Measurements from ENCODE around the gene IL10.

Gene IL10

DNA sequence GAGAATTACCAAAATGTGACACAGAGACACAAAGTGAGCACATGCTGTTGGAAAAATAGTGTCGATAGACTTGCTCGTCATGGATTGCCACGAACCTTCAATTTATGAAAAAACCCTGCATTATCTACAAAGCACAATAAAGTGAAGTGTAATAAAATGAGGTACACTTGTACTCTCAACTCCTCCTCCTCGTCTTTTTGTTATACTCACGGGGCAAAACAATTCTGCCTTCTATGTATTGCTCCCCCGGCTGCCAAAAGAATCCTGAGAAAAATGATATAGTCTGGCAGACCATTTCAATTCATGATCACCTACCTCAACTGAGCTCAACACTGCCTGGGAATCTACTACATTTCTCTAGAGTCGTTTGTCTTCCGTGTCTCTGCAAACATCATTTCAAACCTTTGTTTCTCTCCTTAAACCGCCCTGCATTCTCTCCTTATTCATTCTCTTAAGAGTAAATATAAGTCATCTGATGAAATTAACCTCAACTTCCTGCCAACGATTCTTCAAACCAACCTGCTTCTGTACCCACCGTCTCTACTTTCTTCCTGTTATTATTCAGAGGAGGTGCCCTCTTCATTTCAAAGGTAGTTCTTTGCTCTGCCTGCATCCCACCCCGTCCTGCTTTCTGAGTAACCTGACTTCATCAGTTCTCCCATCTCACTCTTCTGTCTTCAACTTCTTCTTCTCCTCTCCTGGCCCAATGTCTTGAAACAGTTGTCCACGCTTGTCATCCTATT is 14.6 kb downstream of the IL10 start:
- TF ChIP-seq POU6F1 (CRISPR knock-in tag; IDR thresholded peaks at IDR 0.05; ENCODE audit: borderline replicate concordance, low read depth) = no peak
- no peak for TF ChIP-seq PPARA (CRISPR knock-in tag; IDR thresholded peaks at IDR 0.05; ENCODE audit: borderline replicate concordance)
- TF ChIP-seq ESRRG (CRISPR knock-in tag; IDR thresholded peaks at IDR 0.05) = no peak
- TF ChIP-seq, protein P1, sequence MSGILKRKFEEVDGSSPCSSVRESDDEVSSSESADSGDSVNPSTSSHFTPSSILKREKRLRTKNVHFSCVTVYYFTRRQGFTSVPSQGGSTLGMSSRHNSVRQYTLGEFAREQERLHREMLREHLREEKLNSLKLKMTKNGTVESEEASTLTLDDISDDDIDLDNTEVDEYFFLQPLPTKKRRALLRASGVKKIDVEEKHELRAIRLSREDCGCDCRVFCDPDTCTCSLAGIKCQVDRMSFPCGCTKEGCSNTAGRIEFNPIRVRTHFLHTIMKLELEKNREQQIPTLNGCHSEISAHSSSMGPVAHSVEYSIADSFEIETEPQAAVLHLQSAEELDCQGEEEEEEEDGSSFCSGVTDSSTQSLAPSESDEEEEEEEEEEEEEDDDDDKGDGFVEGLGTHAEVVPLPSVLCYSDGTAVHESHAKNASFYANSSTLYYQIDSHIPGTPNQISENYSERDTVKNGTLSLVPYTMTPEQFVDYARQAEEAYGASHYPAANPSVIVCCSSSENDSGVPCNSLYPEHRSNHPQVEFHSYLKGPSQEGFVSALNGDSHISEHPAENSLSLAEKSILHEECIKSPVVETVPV (CRISPR knock-in tag; IDR thresholded peaks at IDR 0.05) = no peak
- no peak for TF ChIP-seq SNAI2 (CRISPR knock-in tag; IDR thresholded peaks at IDR 0.05)
- no peak for TF ChIP-seq BACH2 (CRISPR knock-in tag; IDR thresholded peaks at IDR 0.05; ENCODE audit: borderline replicate concordance)
- TF ChIP-seq ZC3H10 (CRISPR knock-in tag; IDR thresholded peaks at IDR 0.05) = no peak
- TF ChIP-seq, protein P2, sequence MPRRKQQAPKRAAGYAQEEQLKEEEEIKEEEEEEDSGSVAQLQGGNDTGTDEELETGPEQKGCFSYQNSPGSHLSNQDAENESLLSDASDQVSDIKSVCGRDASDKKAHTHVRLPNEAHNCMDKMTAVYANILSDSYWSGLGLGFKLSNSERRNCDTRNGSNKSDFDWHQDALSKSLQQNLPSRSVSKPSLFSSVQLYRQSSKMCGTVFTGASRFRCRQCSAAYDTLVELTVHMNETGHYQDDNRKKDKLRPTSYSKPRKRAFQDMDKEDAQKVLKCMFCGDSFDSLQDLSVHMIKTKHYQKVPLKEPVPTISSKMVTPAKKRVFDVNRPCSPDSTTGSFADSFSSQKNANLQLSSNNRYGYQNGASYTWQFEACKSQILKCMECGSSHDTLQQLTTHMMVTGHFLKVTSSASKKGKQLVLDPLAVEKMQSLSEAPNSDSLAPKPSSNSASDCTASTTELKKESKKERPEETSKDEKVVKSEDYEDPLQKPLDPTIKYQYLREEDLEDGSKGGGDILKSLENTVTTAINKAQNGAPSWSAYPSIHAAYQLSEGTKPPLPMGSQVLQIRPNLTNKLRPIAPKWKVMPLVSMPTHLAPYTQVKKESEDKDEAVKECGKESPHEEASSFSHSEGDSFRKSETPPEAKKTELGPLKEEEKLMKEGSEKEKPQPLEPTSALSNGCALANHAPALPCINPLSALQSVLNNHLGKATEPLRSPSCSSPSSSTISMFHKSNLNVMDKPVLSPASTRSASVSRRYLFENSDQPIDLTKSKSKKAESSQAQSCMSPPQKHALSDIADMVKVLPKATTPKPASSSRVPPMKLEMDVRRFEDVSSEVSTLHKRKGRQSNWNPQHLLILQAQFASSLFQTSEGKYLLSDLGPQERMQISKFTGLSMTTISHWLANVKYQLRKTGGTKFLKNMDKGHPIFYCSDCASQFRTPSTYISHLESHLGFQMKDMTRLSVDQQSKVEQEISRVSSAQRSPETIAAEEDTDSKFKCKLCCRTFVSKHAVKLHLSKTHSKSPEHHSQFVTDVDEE (CRISPR knock-in tag; IDR thresholded peaks at IDR 0.05) = no peak
- TF ChIP-seq CREB5 (CRISPR knock-in tag; IDR thresholded peaks at IDR 0.05; ENCODE audit: low read depth) = no peak
- TF ChIP-seq RARB (CRISPR knock-in tag; IDR thresholded peaks at IDR 0.05) = no peak
- TF ChIP-seq ZNF565 (CRISPR knock-in tag; conservative IDR thresholded peaks at IDR 0.05; ENCODE audit: low read depth) = no peak
- TF ChIP-seq TOX (CRISPR knock-in tag; IDR thresholded peaks at IDR 0.05; ENCODE audit: borderline replicate concordance) = no peak
- no peak for TF ChIP-seq TCF4 (CRISPR knock-in tag; IDR thresholded peaks at IDR 0.05; ENCODE audit: borderline replicate concordance)
- no peak for TF ChIP-seq PATZ1 (CRISPR knock-in tag; IDR thresholded peaks at IDR 0.05; ENCODE audit: borderline replicate concordance)
- no peak for TF ChIP-seq CSDC2 (CRISPR knock-in tag; IDR thresholded peaks at IDR 0.05)
- no peak for TF ChIP-seq ZNF70 (CRISPR knock-in tag; IDR thresholded peaks at IDR 0.05)
- TF ChIP-seq ZFP3 (CRISPR knock-in tag; IDR thresholded peaks at IDR 0.05) = no peak
- no peak for TF ChIP-seq ARNTL (CRISPR knock-in tag; IDR thresholded peaks at IDR 0.05; ENCODE audit: borderline replicate concordance, low read depth)
- ATAC-seq = no peak

- no peak for ATAC-seq
Observed at GRCh38 chr1:206754011-206754410, 18.3 kb downstream of the IL10 start.

More at GRCh38 chr1:206754011-206754410, 18.3 kb downstream of the IL10 start:
- TF ChIP-seq ZC3H10 (CRISPR knock-in tag; IDR thresholded peaks at IDR 0.05) (no peak), PATZ1 (CRISPR knock-in tag; IDR thresholded peaks at IDR 0.05; ENCODE audit: borderline replicate concordance) (no peak), TOX (CRISPR knock-in tag; IDR thresholded peaks at IDR 0.05; ENCODE audit: borderline replicate concordance) (no peak), CSDC2 (CRISPR knock-in tag; IDR thresholded peaks at IDR 0.05) (no peak), TCF4 (CRISPR knock-in tag; IDR thresholded peaks at IDR 0.05; ENCODE audit: borderline replicate concordance) (no peak), ZNF8 (CRISPR knock-in tag; IDR thresholded peaks at IDR 0.05) (no peak), GLIS3 (CRISPR knock-in tag; IDR thresholded peaks at IDR 0.05) (no peak), PPARA (CRISPR knock-in tag; IDR thresholded peaks at IDR 0.05; ENCODE audit: borderline replicate concordance) (no peak), ZNF565 (CRISPR knock-in tag; conservative IDR thresholded peaks at IDR 0.05; ENCODE audit: low read depth) (no peak), RARB (CRISPR knock-in tag; IDR thresholded peaks at IDR 0.05) (no peak), ZNF70 (CRISPR knock-in tag; IDR thresholded peaks at IDR 0.05) (no peak)
- TF ChIP-seq, protein P1 (CRISPR knock-in tag; IDR thresholded peaks at IDR 0.05) = no peak
- TF ChIP-seq, protein P2 (CRISPR knock-in tag; IDR thresholded peaks at IDR 0.05) = no peak
